ENCODE results near the gene DCANP1. TPM values are rescaled to one million over a fixed set of nuclear protein-coding genes. Genes with fewer than 3 reads are reported as not detected.

The DCANP1 gene
- total RNA-seq, 1 donor from 2014 or later: not detected

DNA sequence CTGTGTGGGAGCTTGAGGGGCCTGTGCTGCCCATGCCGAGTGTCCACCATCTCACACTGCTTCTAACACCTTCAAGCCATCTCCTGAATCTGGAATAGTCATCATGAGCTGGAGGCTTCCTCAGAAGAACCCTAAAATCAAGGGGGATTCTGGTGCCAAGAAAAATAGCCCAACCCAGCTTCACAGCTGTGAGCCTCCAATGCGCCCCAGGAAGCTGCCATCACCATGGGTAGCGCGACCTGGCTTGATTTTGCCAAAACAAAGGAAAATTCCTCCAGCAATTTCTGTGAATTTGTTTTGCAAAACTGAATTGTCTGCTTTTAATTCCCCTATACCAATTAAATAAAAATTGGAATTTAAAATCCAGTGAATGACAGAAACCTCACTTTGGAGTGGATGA, 11.2 kb upstream of the DCANP1 start:
- DNase-seq (ENCODE audit: extremely low read depth, low read depth, low spot score): no peak

DNA sequence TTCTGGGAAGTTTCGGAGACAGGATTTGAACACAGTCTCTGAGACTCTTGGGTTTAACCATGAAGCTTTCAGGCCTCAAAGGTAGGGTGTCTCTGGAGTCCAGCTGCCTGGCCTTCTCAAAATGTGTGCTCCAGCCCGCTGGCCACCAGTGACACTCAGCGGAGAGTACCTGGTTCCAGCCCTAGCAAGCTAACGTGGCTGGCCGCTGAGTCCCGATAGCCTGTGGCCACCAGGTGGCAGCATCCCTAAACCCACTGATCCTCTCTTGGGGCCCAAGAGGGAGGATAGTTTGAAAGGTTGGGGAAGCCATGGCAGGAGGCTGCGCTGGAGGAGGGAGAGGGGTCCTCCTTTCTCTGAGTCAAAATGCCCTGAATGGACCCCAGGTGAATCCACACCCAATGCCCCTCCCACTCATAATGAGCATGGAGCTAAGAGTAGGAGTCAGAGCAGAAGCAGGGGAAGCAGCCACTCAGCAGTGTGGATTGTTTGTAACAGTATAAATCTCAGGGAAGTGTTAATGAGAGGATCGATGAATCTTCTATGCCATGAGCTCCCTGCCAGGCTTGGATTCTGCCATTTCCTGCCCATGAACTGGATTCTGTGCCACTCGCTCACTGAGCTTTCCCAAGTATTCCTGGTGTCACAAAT, 10.4 kb upstream of the DCANP1 start:
- DNase-seq (ENCODE audit: extremely low read depth, low read depth, low spot score): no peak

DNA sequence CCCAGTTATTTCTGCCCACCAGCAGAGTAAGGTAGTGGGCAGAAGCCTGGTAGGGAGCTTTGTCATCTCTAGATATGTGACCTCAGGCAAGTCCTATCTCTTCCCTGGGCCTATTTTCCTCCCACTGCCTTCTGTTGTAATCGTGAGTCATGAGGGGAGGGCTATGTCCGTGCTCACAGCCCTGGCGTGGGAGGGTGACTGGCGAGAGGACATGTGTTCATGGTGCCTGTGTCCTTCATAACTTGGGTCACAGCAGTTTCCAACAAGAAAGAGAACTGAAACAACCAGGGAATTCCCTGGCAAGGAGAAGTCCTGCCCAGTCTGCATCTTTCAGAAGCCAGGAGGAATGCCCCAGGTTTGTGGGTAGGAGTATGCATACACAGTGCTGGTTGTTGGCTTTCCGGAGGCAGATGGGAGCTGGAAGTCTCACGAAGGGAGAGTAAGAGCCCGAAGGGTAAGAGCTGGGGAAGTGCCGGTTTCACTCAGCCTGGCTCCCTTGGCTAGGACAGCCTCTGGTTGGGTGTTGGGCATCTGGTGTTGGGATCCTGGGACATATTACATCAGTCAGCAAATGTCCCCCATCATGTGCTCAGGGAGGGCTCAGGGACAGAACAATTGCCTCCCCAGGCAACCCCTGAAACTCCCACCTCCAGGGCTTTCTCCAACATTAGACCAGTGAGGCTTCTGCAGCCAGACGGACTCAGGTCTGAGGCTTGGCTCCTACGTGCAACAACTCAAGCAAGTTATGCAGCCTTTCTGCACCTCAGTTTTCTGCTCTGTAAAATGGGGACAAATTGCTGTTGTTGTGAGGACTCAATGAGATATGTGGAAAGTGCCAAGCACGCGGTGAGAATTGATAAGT, 9.3 kb upstream of the DCANP1 start:
- DNase-seq (ENCODE audit: extremely low read depth, low read depth, low spot score): no peak

DNA sequence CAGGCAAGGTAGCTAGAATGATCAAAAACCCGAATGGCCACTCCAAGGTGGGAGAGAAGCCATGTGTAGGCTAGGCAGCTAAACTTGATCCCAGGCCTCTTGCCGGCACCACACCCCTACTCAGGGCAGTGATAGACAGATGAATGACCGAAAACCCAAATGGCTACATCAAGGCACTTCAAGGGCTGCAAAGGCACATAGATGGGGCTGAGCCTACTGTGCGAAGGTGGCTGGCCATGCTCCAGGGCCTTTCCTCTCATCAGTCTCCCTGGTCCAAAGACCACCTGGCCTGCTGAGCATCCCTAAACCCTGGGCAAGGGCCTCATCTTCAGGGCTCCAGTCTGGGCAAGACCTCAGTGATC, 8.7 kb upstream of the DCANP1 start:
- DNase-seq (ENCODE audit: extremely low read depth, low read depth, low spot score): no peak

DNA sequence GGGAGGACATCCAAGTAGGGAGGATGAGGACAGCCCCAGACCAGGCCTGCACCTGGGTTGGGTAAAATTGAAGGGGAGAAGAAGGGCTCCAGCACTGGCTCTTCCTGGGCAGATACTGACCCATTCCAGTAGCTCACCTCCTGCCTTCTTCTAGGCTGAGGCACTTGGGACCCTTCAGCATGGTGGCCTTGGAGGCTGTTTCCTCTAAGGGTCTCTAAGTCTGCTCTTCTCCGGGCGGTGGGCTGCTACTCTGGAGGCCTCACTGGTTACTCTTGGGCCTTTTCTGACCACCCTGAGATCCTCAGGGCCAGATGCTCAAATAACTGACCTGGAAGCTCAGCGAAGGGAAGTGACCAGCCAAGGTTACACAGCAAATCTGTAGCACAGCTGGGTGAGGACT, 7.8 kb upstream of the DCANP1 start:
- no peak for DNase-seq (ENCODE audit: extremely low read depth, low read depth, low spot score)

DNA sequence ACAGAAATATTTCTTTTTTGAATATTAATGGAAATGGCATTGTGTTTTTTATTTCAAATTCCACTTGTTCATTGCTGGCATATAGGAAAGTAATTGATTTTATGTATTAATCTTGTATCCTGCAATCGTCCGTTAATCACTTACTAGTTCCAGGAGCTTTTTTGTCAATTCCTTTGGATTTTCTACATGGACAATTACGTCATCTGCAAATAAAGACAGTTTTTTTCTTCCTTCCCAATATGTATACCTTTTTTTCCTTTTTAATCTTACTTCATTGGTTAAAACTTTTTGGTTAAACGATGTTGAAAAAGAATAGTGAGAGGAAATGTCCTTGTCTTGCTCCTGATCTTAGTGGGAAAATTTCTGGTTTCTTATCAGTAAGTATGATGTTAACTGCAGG, 6.5 kb upstream of the DCANP1 start:
- DNase-seq (ENCODE audit: extremely low read depth, low read depth, low spot score): no peak

DNA sequence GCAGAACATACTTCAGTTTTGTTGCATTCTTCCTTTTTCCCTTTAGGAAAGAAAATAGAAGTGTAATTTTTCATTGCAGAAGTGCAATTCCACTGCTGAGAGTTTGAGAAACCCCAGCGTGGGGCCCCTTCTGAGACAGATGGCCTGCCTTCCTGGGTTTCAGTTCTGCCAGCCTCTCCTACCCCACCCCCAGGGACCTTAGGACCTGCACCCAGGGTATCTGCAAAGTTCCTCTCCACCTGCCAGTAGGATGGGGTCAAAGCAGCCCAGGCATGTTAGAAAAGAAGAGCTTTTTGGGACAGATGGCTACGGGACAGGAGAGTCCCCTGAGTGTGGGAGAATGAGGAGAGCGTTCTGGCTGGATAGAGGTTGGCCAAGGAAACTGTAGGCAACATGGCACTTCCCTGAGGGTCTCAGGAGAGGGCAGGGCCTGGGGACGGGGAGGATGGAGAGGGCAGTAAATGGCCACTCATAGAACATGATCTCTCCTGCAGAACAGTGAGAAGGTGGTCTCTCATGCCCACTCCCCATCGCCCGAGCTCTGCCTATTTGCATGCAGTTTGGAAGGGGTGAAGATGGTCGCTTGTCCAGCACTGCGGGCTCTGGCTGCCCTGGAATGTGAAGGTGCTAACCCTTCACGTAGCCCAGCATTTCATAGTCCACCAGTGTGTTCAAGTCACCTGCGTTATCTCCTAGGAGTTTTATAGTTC, 5.3 kb upstream of the DCANP1 start, which contains the start of gene TIFAB:
TSS of gene TIFAB (minus strand) at position 31 of the 710 bp plus-strand sequence. CDS start 2,412 bp downstream, outside the sequence.
- no peak for DNase-seq (ENCODE audit: extremely low read depth, low read depth, low spot score)

DNA sequence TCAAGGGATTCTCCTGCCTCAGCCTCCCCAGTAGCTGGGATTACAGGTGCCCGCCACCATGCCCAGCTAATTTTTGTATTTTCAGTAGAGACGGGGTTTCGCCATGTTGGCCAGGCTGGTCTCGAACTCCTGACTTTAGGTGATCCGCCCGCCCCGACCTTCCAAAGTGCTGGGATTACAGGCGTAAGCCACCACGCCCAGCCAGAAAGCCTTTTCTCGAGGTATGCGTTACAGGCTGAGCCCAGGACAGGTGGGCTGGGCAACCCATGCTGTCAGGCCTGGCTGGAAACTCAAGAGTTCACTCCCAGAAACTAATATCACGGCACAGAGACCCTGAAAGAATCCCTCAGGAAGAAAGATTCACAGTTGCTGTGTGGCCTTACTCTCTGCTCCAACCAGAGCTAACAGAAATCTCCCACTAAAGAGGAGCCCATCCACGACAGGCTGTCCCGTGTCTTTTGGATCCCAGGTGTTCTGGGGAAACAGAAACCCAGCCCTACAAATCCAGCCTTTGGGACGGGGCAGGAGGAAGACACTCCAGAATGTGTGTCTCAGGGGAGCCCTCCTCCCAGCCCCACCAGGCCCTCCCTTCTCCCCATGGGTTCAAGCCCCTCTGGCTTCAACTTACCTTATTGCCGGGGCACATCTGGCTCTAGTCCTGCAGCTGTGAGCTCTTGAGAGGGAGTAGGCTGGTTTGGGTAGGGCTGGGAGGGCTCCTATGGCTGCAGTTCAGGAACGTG, 4.6 kb upstream of the DCANP1 start:
- DNase-seq (ENCODE audit: extremely low read depth, low read depth, low spot score): no peak

DNA sequence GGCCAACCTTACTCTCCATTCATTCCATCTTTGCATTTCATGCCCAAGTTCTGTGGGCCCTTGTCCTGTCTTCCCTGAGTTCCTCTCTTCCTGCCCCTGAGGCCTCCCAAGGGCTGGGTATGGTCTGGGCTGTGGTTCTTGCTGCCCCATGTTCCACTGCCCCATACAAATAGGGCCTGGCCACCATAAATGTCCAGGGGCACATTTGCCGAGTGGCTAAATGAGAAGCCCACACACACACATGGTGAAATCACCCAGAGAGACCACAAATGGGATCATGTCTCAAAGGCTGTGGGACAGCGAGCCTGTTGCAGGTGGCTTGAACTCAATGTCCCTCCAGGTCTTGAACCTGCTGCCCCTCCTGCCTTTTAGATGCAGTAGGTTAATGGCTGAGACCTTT, 3.8 kb upstream of the DCANP1 start:
- DNase-seq (ENCODE audit: extremely low read depth, low read depth, low spot score): no peak

DNA sequence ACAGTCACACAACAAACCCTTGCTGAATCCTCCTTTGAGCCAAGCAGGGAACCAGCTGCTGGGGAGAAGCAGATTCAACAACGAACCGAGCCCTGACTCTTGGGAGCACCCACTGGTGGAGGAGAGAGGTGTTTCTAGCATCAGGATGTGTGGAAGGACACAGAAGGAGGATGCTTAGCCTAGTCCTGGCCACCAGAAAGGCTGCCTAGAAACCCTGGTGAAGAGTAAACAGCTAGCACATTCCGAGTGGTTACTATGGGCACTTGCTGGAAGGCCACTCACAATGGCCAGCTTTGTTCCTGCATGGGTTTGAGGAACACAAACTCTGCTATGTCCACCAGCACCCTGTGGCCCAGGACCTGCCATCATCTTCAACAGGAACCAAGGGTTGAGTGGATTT, 3.2 kb upstream of the DCANP1 start:
- DNase-seq (ENCODE audit: extremely low read depth, low read depth, low spot score): no peak

DNA sequence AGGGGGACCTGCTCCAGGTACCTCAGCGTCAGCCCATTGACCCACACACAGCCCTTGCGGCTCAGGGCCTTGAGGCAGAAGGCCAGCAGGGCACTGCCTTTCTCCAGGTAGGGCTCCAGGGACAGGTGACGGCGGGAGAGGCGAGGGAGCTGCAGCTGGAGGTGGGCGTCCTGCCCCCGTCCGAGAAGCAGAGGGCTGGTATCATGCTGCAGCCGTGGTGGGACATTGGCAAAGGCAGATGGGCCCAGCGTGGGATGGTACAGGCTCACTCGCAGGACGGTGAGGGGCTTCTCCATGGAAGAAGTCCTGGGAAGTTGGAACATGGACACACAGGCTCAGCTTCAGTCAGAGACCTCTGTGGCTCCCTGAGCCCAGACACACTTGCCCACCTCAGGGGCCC, 2.5 kb upstream of the DCANP1 start:
- DNase-seq (ENCODE audit: extremely low read depth, low read depth, low spot score): no peak

DNA sequence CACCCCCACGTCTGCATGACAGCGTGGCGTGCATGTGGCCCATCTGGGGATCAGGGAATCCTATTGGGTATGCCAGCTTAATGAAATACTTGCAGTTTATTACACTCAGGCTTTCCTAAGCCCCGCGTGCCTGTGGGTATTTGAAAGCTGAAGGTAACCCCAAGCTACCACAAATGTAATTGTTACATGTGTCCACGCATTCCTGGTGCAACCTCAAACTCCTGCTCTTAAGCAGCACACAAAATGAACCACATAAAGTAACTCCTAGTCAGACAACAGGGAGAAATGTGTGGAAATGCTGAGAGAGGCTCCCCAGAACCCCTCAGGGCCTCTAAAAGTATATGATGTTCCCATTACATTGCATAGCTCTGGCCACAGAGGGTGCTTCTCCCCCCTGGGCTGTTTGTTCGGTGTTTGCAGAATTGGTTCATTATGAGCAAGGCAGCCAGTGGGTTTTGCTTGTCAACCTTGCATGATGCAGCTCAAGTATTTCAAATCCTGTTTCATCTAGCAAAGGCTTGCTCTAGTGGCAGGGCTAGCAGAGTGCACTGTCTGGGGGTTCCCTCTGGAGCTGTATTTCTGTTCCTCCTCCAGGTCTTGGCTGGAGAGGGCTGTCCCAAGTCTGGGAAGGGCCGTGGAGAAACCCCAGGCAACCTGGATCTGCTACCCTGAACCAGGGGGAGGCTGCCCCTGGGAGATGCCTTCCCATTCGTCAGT, 1.8 kb upstream of the DCANP1 start:
- no peak for DNase-seq (ENCODE audit: extremely low read depth, low read depth, low spot score)

DNA sequence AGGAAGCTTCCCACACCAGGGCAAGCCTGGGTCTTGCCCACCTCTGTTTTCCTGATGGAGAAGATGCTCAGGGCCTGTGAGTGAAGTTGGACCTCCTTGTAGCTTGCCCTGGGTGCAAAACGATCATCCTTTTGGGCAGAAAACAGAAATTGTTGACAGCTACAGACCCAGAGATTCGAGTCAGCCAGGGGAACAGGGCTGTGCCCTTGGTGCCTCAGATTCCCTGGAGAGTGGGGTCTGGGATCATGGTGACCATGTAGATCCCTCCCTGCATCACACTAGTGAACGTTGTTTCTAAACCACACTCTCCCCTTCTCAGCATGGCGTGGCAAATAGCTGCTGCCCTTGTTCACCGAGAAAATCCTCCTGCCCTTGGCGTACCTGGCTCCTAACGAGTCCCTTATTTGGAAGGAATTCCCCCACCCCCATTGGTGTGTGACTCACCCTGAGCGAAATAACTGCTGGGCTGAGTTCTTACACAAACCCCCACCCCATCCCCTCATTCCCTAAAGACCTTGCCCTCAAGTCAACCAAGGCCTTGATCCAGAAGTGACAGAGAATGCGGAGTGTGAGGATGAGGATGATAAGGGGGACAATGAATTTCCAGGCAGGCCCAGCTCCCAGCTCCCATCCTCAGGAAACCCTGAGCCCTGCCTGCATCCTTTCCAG, 1.1 kb upstream of the DCANP1 start:
- DNase-seq (ENCODE audit: extremely low read depth, low read depth, low spot score): no peak

DNA sequence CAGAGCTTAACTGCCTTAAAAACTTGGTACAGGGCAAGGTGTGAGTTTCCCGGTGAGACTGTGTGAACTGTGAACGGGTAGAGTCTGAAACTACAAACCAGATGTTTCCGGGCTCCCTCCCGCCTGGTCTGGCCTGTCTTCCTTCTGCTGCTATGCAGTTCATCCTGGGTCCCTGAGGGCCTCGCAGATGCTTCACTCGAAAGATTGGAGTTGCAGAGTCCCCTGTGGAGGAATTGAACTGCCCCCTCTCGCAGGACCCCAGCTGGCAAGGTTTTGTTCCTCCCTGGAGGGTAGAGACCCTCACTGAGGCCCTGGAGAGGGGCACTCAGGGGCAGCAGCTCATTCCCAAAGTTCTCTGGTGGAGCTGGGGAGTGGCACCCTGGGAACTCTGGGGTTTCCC, 533 bp downstream of the DCANP1 start:
- no peak for DNase-seq (ENCODE audit: extremely low read depth, low read depth, low spot score)

DNA sequence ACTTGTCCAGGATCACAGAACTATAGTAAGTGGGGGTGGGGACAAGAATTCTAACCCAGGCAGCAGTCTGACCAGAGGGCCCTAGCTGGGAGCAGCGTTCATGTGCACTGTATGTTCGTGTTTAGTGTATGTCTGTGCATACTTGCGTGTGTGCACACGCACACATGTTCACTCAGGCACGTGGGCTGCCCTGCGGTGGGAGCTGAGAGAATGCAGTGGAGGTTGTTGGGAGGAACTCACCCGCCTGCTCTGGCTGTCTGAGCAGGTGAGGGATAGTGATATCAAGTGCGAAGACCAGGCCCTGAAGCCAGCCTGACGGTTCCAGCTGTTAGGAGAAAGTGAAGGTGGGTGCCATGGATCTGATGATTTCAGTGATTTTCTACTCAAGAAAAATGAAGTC, 942 bp downstream of the DCANP1 start:
- DNase-seq (ENCODE audit: extremely low read depth, low read depth, low spot score): no peak

DNA sequence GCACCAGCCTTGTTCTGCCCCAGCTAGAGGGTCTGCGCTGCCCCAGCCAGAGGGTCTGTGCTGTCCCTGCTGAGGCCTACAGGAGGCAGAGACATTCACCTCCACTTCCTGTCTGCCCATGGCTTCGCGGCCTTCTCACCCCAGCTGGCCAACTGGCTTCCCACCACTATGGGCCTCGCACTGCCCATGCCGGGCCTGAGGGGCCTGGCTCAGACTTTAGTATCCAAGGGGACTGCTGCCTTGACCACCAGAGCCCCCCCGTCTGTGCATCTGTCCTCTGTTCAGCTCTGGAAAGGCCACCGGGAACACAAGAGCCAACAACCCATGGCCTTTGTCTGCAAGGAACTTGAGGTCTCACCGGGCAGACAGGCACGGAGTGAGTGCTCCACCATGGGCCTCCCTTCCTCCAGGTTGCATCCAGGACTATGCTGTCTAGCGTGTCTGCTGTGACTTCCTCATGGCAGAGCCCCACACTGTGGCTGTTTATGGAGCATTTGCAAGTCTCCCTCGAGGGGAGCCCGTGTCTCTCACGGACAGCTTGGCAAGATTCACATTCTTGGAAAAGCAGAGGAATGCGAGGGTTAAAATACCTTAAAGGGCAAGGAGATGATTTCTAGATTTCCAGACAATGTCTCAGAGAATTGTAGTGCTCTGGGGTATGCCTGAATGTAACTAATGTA, 1.7 kb downstream of the DCANP1 start:
- DNase-seq (ENCODE audit: extremely low read depth, low read depth, low spot score): no peak

DNA sequence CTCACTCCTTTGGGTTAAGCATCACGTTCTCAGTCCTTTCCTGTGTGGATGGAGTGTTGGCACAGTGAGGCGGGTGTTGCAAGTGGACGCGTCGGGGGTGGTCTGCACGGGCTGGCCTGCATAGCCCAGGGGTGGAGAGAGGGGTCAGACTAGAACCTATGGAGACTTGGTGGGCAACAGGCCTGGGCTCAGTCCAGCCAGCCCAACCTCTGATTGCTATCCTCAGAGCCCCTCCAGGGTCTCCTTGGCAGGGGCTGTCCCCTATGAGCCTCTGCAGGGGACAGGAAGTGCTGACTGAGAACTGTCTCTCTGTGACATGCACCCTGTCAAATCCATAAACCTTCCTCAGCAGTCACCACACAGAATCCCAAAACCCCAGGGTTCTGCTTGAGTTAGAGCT, 2.3 kb downstream of the DCANP1 start:
- DNase-seq (ENCODE audit: extremely low read depth, low read depth, low spot score): no peak

DNA sequence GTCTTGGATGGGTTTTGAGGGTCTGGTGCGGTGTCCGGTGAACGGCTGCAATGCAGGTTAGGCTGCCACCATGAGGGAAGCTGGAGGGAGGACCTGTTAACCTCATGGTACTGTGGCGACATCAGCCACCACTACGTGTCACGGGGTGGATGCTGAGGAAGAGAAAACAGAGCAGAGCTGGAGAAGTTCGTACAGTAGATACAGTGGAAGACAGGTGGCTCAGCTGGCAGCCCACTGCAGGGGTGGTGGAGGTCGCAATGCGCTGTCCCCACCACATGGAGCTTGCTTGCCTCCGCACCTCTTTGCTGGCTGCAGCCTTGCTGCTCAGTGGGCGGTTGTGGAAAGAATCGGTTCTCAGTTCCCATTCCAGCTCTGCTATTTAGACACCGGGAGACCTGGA, 2.8 kb downstream of the DCANP1 start:
- no peak for DNase-seq (ENCODE audit: extremely low read depth, low read depth, low spot score)
